Body of pancreas (tissue), 4 donors: ENCODE data around the gene ABCB11. TPM values are rescaled to one million over a fixed set of nuclear protein-coding genes. Genes with fewer than 3 reads are reported as not detected.

Experiments
- ATAC-seq: fragments of 150-250 bp; one replicate; pipeline ENCODE4 v1.9.1; 2016
- DNase-seq, 4 donors: peaks; one replicate each; pipeline ENCODE4 v3.0.0-alpha.2; 2019
- H3K27ac ChIP-seq, 4 donors: fragments of 200-600 bp; sonication (generic); 1 replicate in 3 of 4; 2 replicates in 1 of 4; pipeline versions ENCODE4 v1.5.1 to v1.6.1; 2016 to 2019; ENCODE audit warnings: mild to moderate bottlenecking in 1 of 4, mixed read lengths in 1 of 4, moderate library complexity in 1 of 4
- H3K27me3 ChIP-seq, 2 donors: fragments of 200-600 bp; sonication (generic); one replicate each; pipeline ENCODE4 v1.6.0; 2016; ENCODE audit warnings: mild to moderate bottlenecking in 1 of 2
- H3K36me3 ChIP-seq, 2 donors: fragments of 200-600 bp; sonication (generic); replicated peaks in 1 of 2; 2 replicates each; pipeline ENCODE4 v1.5.1; 2016; ENCODE audit warnings: low read depth in 2 of 2; ENCODE audit not compliant: insufficient read depth in 1 of 2
- H3K4me1 ChIP-seq: fragments of 200-600 bp; sonication (generic); one replicate; pipeline ENCODE4 v1.6.0; 2016
- H3K4me3 ChIP-seq, 2 donors: fragments of 200-600 bp; sonication (generic); 1 replicate in 1 of 2; 2 replicates in 1 of 2; pipeline ENCODE4 v1.5.1; 2016 to 2019
- H3K9me3 ChIP-seq, 3 donors: fragments of 200-600 bp; sonication (generic); 1 replicate in 2 of 3; 2 replicates in 1 of 3; pipeline ENCODE4 v1.5.1; 2016
- POLR2A ChIP-seq, 3 donors: fragments of 450-650 bp; IDR thresholded peaks; one replicate each; pipeline ENCODE4 v1.6.1; 2016; ENCODE audit warnings: antibody characterized with exemption in 3 of 3, mild to moderate bottlenecking in 2 of 3
- WGBS, 2 donors: methylation state at CpG; one replicate each; pipeline ENCODE4 v1.1.5; 2017; 5-methylcytosine and 5-hydroxymethylcytosine counted together
- intact Hi-C: fragments of 100-400 bp; cut with DNase I; formaldehyde crosslinking; loops from one replicate; pipeline ENCODE4 v1.15.1; 2023
- total RNA-seq, 2 donors: library from RNA; depleted of rRNA; stranded (reverse); fragments of >200 nt; gene quantifications; one replicate each; pipeline ENCODE4 v1.1.0, GENCODE V29; 2016
- TF ChIP-seq, protein P1 (sequence below), 7 experiments: fragments of 450-650 bp in 4 of 7; fragments of 200-600 bp in 3 of 7; sonication (generic) in 3 of 7; IDR thresholded peaks; one replicate each; pipeline ENCODE4 v1.5.1; 2016 to 2019; ENCODE audit warnings: antibody characterized with exemption in 7 of 7

The ABCB11 gene
- total RNA-seq, result under 1 TPM in 1 of 2 donors, not detected in 1; 0.33 TPM

DNA sequence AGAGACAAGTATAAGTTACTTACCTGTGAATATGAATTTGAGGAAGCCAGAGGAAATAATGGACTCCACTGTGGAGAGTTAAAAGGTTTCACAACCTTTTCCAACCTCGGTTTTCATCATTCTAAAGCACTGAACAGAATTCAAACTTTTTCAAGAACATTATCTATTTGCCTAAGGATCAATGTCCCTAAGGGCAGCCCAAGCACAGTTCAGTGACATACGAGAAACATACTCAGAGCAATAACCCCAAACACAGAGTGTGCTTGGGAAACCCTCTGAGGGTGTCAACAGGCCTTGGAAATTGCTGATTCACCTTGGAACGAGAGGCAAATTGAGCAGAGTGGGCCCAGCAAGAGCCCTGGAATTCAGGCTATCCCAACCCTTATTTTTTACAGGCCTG lies at the start of gene ABCB11:
ABCB11 (minus strand) TSS at position 123 of the 400 bp plus-strand sequence. CDS start 13,199 bp downstream, outside the sequence.
- no peaks in the 10 kb centered on the region for H3K9me3 ChIP-seq
- ATAC-seq (no peak), DNase-seq (no peak)
- TF ChIP-seq, protein P1, sequence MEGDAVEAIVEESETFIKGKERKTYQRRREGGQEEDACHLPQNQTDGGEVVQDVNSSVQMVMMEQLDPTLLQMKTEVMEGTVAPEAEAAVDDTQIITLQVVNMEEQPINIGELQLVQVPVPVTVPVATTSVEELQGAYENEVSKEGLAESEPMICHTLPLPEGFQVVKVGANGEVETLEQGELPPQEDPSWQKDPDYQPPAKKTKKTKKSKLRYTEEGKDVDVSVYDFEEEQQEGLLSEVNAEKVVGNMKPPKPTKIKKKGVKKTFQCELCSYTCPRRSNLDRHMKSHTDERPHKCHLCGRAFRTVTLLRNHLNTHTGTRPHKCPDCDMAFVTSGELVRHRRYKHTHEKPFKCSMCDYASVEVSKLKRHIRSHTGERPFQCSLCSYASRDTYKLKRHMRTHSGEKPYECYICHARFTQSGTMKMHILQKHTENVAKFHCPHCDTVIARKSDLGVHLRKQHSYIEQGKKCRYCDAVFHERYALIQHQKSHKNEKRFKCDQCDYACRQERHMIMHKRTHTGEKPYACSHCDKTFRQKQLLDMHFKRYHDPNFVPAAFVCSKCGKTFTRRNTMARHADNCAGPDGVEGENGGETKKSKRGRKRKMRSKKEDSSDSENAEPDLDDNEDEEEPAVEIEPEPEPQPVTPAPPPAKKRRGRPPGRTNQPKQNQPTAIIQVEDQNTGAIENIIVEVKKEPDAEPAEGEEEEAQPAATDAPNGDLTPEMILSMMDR (IDR thresholded peaks at IDR 0.05), result no peak
- TF ChIP-seq POLR2A (IDR thresholded peaks at IDR 0.05), result no peak
- H3K4me3 ChIP-seq, result no peak within 1 kb of the TSS
- 42 to 52% methylated on average over 3 of the region's 3 CpGs for WGBS, 2 donors
- no peaks in the 10 kb centered on the region for H3K4me1 ChIP-seq
- intact Hi-C loops, result no loop called here
- H3K36me3 ChIP-seq, result no peaks in the 10 kb centered on the region
- H3K27ac ChIP-seq, result no peak within 1 kb of the TSS
- no peaks in the 10 kb centered on the region for H3K27me3 ChIP-seq

DNA sequence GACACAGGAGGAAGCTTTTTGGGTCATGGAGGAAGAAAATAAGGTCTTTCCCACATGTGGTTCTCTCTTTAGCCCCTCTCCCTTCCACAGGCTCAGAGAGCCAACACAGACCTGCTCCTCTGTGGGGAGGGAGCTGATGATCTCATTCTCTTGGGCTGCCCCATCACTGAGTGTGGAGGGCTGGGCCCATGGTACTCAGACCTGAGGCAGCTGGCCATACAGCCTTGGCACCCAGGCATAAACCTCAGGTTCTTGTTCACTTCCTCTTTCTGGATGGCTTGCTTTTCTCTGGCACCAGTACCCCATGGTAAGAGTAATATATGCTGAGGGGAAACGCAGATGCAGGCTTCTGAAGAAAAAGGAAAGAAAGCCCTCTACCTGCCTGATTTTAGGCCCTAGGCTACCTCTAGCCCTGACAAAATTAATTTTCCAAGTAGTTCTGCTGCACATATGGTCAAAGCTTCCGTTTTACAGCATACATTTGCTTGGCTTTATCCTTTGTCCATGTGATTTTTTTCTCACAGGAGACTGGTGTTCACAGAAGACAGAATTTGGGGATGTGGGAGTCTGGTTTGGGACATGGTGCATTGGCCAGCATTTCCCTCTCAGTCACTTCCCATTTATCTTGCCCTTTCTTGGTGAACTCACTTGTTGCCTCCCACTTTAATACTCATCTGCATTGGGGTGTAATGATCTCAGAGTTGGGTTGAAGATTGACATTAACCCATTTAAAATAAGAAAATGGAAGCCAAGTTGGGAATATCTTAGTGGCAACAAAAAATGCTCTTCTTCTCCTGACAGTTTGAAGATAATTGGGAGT lies 49.3 kb upstream of the ABCB11 start:
- H3K9me3 ChIP-seq, result no peaks in the 10 kb centered on the region
- H3K4me3 ChIP-seq, result no peak overlapping the region
- no peak for TF ChIP-seq POLR2A (IDR thresholded peaks at IDR 0.05)
- TF ChIP-seq, protein P1 (IDR thresholded peaks at IDR 0.05), result no peak
- no peak for ATAC-seq
- no peaks in the 10 kb centered on the region for H3K27me3 ChIP-seq
- intact Hi-C loops, result no loop called here
- no peak overlapping the region for H3K27ac ChIP-seq
- H3K36me3 ChIP-seq, result no peaks in the 10 kb centered on the region
- 55 to 65% methylated on average over 2 of the region's 2 CpGs for WGBS, 2 donors
- peak in 1 of 4 donors; percentile 19 for DNase-seq
- H3K4me1 ChIP-seq, result no peaks in the 10 kb centered on the region

DNA sequence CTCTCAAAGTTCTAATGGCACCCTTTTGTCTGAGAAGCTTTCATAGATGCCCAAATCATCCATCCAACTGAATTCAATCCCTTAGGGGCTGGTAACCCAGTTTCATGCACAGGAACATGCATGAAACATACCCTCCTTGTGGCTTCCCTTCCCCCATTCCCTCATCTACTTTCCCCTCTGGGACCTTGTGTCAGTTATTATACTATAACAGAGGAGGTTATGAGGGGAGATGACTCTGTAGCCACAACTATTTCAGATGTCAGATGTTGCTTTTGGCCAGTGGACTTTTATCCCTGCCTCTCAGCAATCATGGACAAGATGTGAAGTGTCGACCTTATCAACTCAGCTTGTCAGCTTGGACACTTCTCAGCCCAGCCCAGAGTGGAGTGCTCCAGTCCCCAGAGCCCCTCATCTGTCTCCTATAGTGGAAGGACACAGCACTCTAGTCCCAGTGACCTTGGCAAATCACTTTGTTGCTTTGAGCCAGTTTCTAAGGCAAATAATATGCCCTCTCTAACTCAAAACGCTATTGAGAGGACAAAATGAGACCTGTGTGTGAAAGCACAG lies 46.6 kb upstream of the ABCB11 start:
- DNase-seq (no peak), ATAC-seq (no peak)
- TF ChIP-seq POLR2A (IDR thresholded peaks at IDR 0.05), result no peak
- TF ChIP-seq, protein P1 (IDR thresholded peaks at IDR 0.05), result no peak
- H3K4me1 ChIP-seq, result no peaks in the 10 kb centered on the region
- no peaks in the 10 kb centered on the region for H3K36me3 ChIP-seq
- H3K4me3 ChIP-seq, result no peak overlapping the region
- no peaks in the 10 kb centered on the region for H3K27me3 ChIP-seq
- intact Hi-C loops, result no loop called here
- WGBS, 2 donors, result 5 to 18% methylated on average over 2 of the region's 2 CpGs
- no peaks in the 10 kb centered on the region for H3K9me3 ChIP-seq
- no peak overlapping the region for H3K27ac ChIP-seq

DNA sequence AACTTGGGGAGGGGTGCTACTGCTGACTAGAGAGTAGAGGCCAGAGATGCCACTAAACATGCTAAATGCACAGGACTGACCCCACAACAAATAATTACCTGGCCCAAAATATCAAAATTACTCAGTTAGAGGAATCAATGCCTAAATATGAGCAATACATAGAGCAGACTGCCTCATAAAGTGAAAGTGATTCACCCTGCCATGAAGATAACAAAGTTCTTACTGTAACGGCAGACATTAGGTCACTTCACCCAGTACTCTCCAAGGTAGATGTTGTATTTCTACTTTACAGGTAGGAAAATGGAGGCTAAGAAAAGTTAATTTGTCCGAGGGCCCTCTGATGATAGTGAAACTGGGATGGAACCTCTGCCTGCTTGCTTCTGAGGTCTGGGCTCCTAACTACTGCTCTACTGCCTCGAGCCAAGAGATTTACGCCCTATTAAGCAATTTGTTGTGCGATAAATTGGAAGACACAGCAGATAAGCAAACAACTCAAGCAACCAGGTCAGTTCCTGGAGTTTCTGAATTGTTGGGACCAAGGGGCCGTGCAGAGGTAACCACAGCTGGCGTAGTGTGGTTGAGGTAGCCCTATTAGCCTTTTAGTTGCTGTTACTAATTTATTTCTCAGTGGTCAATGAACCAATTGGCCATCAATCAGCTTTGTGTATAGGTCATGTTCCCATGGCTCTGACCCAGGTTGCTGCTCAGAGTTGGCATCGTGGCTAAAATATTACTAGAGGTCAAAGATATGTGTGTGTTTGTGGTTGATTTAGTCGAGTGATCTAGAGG lies 43.0 kb upstream of the ABCB11 start:
- intact Hi-C loops, result no loop called here
- no peak for ATAC-seq
- no peaks in the 10 kb centered on the region for H3K27me3 ChIP-seq
- no peak overlapping the region for H3K4me3 ChIP-seq
- no peaks in the 10 kb centered on the region for H3K36me3 ChIP-seq
- 70 to 78% methylated on average over 9 of the region's 9 CpGs for WGBS, 2 donors
- no peaks in the 10 kb centered on the region for H3K4me1 ChIP-seq
- no peak for DNase-seq
- H3K27ac ChIP-seq, result no peak overlapping the region
- TF ChIP-seq, protein P1 (IDR thresholded peaks at IDR 0.05), result no peak
- no peak for TF ChIP-seq POLR2A (IDR thresholded peaks at IDR 0.05)
- H3K9me3 ChIP-seq, result no peaks in the 10 kb centered on the region
